GM23338 (cell line): ENCODE data around the gene GPC5. TPM values are rescaled to one million over a fixed set of nuclear protein-coding genes. Genes with fewer than 3 reads are reported as not detected.

Source experiments
- ATAC-seq: fragments of 200-7000 bp; cut with Tn5 transposase; 3 replicates; pipeline ENCODE4 v1.9.1; 2020
- DNase-seq: peaks from one replicate; pipeline ENCODE4 v3.0.0-alpha.2; 2015; ENCODE audit warnings: low spot score
- H2AFZ ChIP-seq: fragments of 200-600 bp; sonication (generic); 2 replicates; pipeline ENCODE4 v1.8.0; 2016; ENCODE audit warnings: antibody characterized with exemption, mild to moderate bottlenecking, moderate library complexity
- H3F3A ChIP-seq: fragments of 200-600 bp; sonication (generic); replicated peaks from 2 replicates; pipeline ENCODE4 v1.8.0; 2017; ENCODE audit warnings: antibody characterized with exemption, mixed run types, low read depth
- H3K27ac ChIP-seq: fragments of 200-600 bp; sonication (generic); 2 replicates; pipeline ENCODE4 v1.6.1; 2016; ENCODE audit warnings: low read depth
- H3K27me3 ChIP-seq: fragments of 200-600 bp; sonication (generic); 2 replicates; pipeline ENCODE4 v1.8.0; 2016; ENCODE audit warnings: mild to moderate bottlenecking, mixed run types, moderate library complexity; ENCODE audit not compliant: insufficient read depth
- H3K36me3 ChIP-seq: fragments of 200-600 bp; sonication (generic); 2 replicates; pipeline ENCODE4 v1.8.0; 2016; ENCODE audit warnings: mild to moderate bottlenecking; ENCODE audit not compliant: insufficient read depth
- H3K4me1 ChIP-seq: fragments of 200-600 bp; sonication (generic); 2 replicates; pipeline ENCODE4 v1.8.0; 2016; ENCODE audit warnings: mild to moderate bottlenecking, moderate library complexity; ENCODE audit not compliant: insufficient read depth
- H3K4me2 ChIP-seq: fragments of 200-600 bp; sonication (generic); 2 replicates; pipeline ENCODE4 v1.7.1; 2017; ENCODE audit warnings: mixed run types
- H3K4me3 ChIP-seq: fragments of 200-600 bp; sonication (generic); 2 replicates; pipeline ENCODE4 v1.6.1; 2016; ENCODE audit warnings: mixed run types
- H3K79me2 ChIP-seq: fragments of 200-600 bp; sonication (generic); replicated peaks from 2 replicates; pipeline ENCODE4 v1.8.0; 2017; ENCODE audit warnings: mild to moderate bottlenecking; ENCODE audit not compliant: insufficient read depth
- H3K9me2 ChIP-seq: fragments of 200-600 bp; sonication (generic); 2 replicates; pipeline ENCODE4 v1.8.0; 2017; ENCODE audit not compliant: insufficient read depth
- H4K20me1 ChIP-seq: fragments of 200-600 bp; sonication (generic); replicated peaks from 2 replicates; pipeline ENCODE4 v1.8.0; 2017; ENCODE audit warnings: mild to moderate bottlenecking; ENCODE audit not compliant: insufficient read depth
- H3K27ac Mint-ChIP-seq: 2 replicates; pipeline ENCODE4 v1.8.0; 2020; ENCODE audit warnings: inconsistent platforms, mild to moderate bottlenecking, moderate library complexity, mixed read lengths
- H3K27me3 Mint-ChIP-seq: 3 replicates; pipeline ENCODE4 v1.8.0; 2022; ENCODE audit warnings: low read depth, mild to moderate bottlenecking, moderate library complexity, mixed read lengths, inconsistent platforms; ENCODE audit not compliant: insufficient read depth, poor library complexity
- H3K36me3 Mint-ChIP-seq: 3 replicates; pipeline ENCODE4 v1.8.0; 2021; ENCODE audit warnings: low read depth, mild to moderate bottlenecking, inconsistent platforms, moderate library complexity, mixed read lengths
- H3K4me1 Mint-ChIP-seq: 3 replicates; pipeline ENCODE4 v1.8.0; 2020; ENCODE audit warnings: mild to moderate bottlenecking, inconsistent platforms, mixed read lengths
- H3K4me3 Mint-ChIP-seq: 3 replicates; pipeline ENCODE4 v1.8.0; 2021; ENCODE audit warnings: moderate library complexity, mild to moderate bottlenecking, inconsistent platforms, mixed read lengths
- H3K9me3 Mint-ChIP-seq: 3 replicates; pipeline ENCODE4 v1.8.0; 2020; ENCODE audit warnings: moderate library complexity, mild to moderate bottlenecking, inconsistent platforms, mixed read lengths
- CREB1 ChIP-seq: fragments of 250-450 bp; sonication (Bioruptor Pico); IDR thresholded peaks from 2 replicates; pipeline ENCODE4 v1.5.0; 2020; ENCODE audit warnings: low read depth, mild to moderate bottlenecking, moderate library complexity
- EZH2phosphoT487 ChIP-seq: fragments of 200-600 bp; sonication (generic); IDR thresholded peaks from one replicate; pipeline ENCODE4 v1.8.1; 2018; ENCODE audit warnings: antibody characterized with exemption; ENCODE audit not compliant: unreplicated experiment
- JUNB ChIP-seq: IDR thresholded peaks from one replicate; pipeline ENCODE4 v1.6.1; 2016; ENCODE audit warnings: antibody characterized with exemption; ENCODE audit not compliant: unreplicated experiment
- NANOG ChIP-seq: IDR thresholded peaks from 2 replicates; pipeline ENCODE4 v1.6.1; 2016; ENCODE audit warnings: antibody characterized with exemption, borderline replicate concordance
- STAT1 ChIP-seq: IDR thresholded peaks from one replicate; pipeline ENCODE4 v1.6.1; 2016; ENCODE audit warnings: antibody characterized with exemption; ENCODE audit not compliant: unreplicated experiment
- ZNF114 ChIP-seq: fragments of 250-450 bp; sonication (Bioruptor Pico); IDR thresholded peaks from 2 replicates; pipeline ENCODE4 v1.5.0; 2020; ENCODE audit warnings: mild to moderate bottlenecking, moderate library complexity
- polyA plus RNA-seq: library from polyadenylated mRNA; unstranded; fragments of >200 nt; fragmentation: Nextera tagmentation; extraction: Ambion mirVana; gene quantifications from 2 replicates; pipeline ENCODE4 v1.2.1, GENCODE V29; 2016
- total RNA-seq: library from RNA; depleted of rRNA; stranded (reverse); fragments of >200 nt; shearing (Covaris generic); gene quantifications from 2 replicates; pipeline ENCODE4 v1.2.3, GENCODE V29; 2014
- TF ChIP-seq, protein P1 (sequence below): fragments of 250-450 bp; sonication (Bioruptor Pico); IDR thresholded peaks from 2 replicates; pipeline ENCODE4 v1.5.0; 2020; ENCODE audit warnings: mild to moderate bottlenecking, moderate library complexity
- TF ChIP-seq, protein P2 (sequence below): IDR thresholded peaks from 2 replicates; pipeline ENCODE4 v1.6.1; 2016; ENCODE audit warnings: antibody characterized with exemption
- TF ChIP-seq, protein P3 (sequence below): IDR thresholded peaks from one replicate; pipeline ENCODE4 v1.6.1; 2018; ENCODE audit warnings: antibody characterized with exemption; ENCODE audit not compliant: unreplicated experiment

The GPC5 gene
- total and polyA plus RNA-seq, 2 experiments from 2014 or later: 0.95 to 1.1 TPM

DNA sequence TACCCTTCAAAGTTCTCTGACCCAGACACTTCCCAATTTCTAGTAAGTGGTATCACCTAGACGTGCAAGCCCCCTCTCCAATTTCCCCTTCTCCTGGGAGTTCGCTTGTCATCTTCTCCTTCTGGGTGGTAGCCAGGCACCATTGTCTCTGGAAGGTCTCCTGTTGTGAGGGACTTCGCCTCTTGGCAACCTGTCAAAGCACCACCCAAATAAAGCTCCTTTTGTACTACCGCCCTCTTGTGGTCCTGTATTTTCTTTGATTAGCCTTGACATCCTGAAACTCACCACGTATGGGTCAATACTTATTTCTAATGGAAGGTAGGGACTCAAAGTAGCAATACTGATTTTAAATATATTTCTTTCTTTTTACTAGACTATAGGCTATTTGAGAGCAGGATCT lies 8.2 kb downstream of the GPC5 start (continued):
- TF ChIP-seq, protein P1, sequence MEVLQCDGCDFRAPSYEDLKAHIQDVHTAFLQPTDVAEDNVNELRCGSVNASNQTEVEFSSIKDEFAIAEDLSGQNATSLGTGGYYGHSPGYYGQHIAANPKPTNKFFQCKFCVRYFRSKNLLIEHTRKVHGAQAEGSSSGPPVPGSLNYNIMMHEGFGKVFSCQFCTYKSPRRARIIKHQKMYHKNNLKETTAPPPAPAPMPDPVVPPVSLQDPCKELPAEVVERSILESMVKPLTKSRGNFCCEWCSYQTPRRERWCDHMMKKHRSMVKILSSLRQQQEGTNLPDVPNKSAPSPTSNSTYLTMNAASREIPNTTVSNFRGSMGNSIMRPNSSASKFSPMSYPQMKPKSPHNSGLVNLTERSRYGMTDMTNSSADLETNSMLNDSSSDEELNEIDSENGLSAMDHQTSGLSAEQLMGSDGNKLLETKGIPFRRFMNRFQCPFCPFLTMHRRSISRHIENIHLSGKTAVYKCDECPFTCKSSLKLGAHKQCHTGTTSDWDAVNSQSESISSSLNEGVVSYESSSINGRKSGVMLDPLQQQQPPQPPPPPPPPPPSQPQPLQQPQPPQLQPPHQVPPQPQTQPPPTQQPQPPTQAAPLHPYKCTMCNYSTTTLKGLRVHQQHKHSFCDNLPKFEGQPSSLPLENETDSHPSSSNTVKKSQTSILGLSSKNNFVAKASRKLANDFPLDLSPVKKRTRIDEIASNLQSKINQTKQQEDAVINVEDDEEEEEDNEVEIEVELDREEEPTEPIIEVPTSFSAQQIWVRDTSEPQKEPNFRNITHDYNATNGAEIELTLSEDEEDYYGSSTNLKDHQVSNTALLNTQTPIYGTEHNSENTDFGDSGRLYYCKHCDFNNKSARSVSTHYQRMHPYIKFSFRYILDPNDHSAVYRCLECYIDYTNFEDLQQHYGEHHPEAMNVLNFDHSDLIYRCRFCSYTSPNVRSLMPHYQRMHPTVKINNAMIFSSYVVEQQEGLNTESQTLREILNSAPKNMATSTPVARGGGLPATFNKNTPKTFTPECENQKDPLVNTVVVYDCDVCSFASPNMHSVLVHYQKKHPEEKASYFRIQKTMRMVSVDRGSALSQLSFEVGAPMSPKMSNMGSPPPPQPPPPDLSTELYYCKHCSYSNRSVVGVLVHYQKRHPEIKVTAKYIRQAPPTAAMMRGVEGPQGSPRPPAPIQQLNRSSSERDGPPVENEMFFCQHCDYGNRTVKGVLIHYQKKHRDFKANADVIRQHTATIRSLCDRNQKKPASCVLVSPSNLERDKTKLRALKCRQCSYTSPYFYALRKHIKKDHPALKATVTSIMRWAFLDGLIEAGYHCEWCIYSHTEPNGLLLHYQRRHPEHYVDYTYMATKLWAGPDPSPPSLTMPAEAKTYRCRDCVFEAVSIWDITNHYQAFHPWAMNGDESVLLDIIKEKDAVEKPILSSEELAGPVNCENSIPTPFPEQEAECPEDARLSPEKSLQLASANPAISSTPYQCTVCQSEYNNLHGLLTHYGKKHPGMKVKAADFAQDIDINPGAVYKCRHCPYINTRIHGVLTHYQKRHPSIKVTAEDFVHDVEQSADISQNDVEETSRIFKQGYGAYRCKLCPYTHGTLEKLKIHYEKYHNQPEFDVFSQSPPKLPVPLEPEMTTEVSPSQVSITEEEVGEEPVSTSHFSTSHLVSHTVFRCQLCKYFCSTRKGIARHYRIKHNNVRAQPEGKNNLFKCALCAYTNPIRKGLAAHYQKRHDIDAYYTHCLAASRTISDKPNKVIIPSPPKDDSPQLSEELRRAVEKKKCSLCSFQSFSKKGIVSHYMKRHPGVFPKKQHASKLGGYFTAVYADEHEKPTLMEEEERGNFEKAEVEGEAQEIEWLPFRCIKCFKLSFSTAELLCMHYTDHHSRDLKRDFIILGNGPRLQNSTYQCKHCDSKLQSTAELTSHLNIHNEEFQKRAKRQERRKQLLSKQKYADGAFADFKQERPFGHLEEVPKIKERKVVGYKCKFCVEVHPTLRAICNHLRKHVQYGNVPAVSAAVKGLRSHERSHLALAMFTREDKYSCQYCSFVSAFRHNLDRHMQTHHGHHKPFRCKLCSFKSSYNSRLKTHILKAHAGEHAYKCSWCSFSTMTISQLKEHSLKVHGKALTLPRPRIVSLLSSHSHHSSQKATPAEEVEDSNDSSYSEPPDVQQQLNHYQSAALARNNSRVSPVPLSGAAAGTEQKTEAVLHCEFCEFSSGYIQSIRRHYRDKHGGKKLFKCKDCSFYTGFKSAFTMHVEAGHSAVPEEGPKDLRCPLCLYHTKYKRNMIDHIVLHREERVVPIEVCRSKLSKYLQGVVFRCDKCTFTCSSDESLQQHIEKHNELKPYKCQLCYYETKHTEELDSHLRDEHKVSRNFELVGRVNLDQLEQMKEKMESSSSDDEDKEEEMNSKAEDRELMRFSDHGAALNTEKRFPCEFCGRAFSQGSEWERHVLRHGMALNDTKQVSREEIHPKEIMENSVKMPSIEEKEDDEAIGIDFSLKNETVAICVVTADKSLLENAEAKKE (CRISPR knock-in tag): peak; percentile 90
- TF ChIP-seq STAT1: no peak

DNA sequence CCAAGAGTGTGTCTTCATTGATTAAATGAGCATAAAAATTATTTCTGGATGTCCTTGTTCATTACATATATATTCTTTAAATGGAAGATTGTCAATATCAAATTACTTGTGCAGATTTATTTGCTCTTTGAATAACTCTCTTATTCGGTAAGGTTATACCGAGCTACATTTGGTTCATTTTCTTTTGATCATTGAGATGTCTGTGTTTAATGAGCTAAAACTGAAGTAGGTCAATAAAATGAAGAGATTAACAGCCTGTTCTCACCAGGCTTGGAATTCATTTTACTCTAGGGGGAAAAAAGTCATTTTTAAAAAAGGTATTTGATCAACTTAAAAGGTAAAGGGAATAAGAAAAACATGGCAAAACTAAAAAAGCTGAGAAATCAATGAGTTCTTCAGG lies 10.6 kb downstream of the GPC5 start:
- no peak overlapping the region for H3K27ac ChIP-seq
- H3K36me3 Mint-ChIP-seq: peaks cover 8% of the 10 kb centered on the region; the same call in 2 of the 3 replicates
- ATAC-seq: no peak
- TF ChIP-seq, protein P2, sequence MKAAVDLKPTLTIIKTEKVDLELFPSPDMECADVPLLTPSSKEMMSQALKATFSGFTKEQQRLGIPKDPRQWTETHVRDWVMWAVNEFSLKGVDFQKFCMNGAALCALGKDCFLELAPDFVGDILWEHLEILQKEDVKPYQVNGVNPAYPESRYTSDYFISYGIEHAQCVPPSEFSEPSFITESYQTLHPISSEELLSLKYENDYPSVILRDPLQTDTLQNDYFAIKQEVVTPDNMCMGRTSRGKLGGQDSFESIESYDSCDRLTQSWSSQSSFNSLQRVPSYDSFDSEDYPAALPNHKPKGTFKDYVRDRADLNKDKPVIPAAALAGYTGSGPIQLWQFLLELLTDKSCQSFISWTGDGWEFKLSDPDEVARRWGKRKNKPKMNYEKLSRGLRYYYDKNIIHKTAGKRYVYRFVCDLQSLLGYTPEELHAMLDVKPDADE: no peak
- TF ChIP-seq EZH2phosphoT487 (no peak), CREB1 (CRISPR knock-in tag) (no peak), ZNF114 (CRISPR knock-in tag) (no peak), JUNB (no peak), NANOG (no peak)
- TF ChIP-seq, protein P3, sequence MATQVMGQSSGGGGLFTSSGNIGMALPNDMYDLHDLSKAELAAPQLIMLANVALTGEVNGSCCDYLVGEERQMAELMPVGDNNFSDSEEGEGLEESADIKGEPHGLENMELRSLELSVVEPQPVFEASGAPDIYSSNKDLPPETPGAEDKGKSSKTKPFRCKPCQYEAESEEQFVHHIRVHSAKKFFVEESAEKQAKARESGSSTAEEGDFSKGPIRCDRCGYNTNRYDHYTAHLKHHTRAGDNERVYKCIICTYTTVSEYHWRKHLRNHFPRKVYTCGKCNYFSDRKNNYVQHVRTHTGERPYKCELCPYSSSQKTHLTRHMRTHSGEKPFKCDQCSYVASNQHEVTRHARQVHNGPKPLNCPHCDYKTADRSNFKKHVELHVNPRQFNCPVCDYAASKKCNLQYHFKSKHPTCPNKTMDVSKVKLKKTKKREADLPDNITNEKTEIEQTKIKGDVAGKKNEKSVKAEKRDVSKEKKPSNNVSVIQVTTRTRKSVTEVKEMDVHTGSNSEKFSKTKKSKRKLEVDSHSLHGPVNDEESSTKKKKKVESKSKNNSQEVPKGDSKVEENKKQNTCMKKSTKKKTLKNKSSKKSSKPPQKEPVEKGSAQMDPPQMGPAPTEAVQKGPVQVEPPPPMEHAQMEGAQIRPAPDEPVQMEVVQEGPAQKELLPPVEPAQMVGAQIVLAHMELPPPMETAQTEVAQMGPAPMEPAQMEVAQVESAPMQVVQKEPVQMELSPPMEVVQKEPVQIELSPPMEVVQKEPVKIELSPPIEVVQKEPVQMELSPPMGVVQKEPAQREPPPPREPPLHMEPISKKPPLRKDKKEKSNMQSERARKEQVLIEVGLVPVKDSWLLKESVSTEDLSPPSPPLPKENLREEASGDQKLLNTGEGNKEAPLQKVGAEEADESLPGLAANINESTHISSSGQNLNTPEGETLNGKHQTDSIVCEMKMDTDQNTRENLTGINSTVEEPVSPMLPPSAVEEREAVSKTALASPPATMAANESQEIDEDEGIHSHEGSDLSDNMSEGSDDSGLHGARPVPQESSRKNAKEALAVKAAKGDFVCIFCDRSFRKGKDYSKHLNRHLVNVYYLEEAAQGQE: no peak

More for the DNA sequence above, 10.6 kb downstream of the GPC5 start:
- Histone ChIP-seq H3K36me3 (no peaks in the 10 kb centered on the region), H3K79me2 (no peaks in the 10 kb centered on the region), H3K4me3 (no peak overlapping the region), H3K4me1 (no peaks in the 10 kb centered on the region), H2AFZ (no peak overlapping the region), H3F3A (no peaks in the 10 kb centered on the region), H3K9me2 (peaks cover 5% of the 10 kb centered on the region; the same call in 1 of the 2 replicates), H3K4me2 (no peak overlapping the region), H3K27me3 (no peaks in the 10 kb centered on the region), H4K20me1 (no peaks in the 10 kb centered on the region)
- DNase-seq: no peak
- no peaks in the 10 kb centered on the region for H3K4me1 Mint-ChIP-seq
- no peak overlapping the region for H3K27ac Mint-ChIP-seq
- no peak overlapping the region for H3K4me3 Mint-ChIP-seq
- peaks cover 12% of the 10 kb centered on the region; the same call in 2 of the 3 replicates for H3K9me3 Mint-ChIP-seq
- H3K27me3 Mint-ChIP-seq: no peaks in the 10 kb centered on the region
